WI38 (cell line): ENCODE data around the gene TYSND1.

Source experiments
- H3K4me3 ChIP-seq: 2 replicates; pipeline ENCODE4 v1.5.1; 2011; ENCODE audit warnings: low read depth, mild to moderate bottlenecking, control low read depth, low read length
- CTCF ChIP-seq: IDR thresholded peaks from 2 replicates; pipeline ENCODE4 v1.5.1; 2012; ENCODE audit warnings: low read depth, mild to moderate bottlenecking, control low read depth, low read length

The TYSND1 gene

GRCh38 chr10:70115948-70116682 lies 30.4 kb downstream of the TYSND1 start:
- H3K4me3 ChIP-seq, result no peak overlapping the region
- TF ChIP-seq CTCF, result peak; percentile 84

DNA sequence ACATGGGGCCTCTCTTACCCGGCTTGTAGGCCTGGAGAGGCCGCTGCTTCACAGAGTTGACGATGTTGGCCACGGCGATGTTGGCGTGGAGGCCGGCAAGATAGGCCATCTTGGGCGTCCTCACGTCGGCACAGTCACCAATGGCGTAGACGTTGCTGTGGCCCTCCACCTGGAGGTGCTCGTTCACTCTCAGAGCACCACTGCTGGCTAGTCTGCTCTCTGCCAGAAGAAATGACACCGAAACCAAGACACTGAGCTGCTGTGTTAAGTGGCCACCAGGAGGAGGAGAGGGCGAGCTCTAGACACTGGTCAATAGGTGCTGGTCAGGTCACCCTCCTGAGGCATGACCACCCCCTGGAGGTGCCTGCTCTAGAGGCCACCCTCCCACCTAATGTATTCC lies 31.6 kb downstream of the TYSND1 start:
- H3K4me3 ChIP-seq, result no peak overlapping the region
- TF ChIP-seq CTCF, result no peak

DNA sequence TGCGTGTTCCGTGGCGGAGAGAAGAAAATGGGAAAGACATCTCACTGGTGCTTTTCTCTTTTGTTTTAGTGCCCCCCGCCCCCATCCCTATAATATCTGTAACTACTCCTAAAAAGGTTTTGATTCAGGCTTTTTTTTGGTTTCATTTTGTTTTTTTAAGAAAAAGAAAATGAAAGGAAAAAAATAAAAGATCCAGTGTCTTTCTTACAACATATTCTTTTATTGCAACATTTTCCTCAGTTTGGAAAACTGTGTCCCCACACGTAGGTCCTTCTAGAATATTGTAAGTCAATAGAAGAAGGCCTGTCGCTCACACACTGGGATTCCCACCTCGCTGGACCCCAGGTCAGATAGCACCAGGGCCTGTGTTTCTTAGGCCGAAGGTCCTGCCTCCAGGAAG lies 34.4 kb downstream of the TYSND1 start:
- H3K4me3 ChIP-seq, result no peak overlapping the region
- TF ChIP-seq CTCF, result no peak

DNA sequence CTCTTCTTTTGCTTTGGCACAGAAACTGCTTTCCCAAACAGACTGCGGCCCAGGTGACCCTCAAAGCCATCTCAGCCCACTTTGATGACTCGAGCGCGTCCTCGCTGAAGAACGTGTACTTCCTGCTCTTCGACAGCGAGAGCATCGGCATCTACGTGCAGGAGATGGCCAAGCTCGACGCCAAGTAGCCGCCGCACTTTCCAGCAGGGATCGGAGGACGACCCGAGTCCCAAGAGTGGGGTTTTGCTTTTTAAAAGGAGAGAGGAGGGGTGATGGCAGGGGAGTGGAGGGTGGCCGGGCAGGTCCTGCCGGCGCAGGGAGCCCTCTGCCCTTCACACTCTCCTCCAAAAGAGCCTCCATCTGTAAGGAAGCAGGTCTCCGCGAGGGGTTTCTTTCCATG lies 35.0 kb downstream of the TYSND1 start:
- H3K4me3 ChIP-seq, result no peak overlapping the region
- no peak for TF ChIP-seq CTCF

- TF ChIP-seq CTCF, result no peak
Measured at GRCh38 chr10:70109064-70109729, 37.3 kb downstream of the TYSND1 start.

DNA sequence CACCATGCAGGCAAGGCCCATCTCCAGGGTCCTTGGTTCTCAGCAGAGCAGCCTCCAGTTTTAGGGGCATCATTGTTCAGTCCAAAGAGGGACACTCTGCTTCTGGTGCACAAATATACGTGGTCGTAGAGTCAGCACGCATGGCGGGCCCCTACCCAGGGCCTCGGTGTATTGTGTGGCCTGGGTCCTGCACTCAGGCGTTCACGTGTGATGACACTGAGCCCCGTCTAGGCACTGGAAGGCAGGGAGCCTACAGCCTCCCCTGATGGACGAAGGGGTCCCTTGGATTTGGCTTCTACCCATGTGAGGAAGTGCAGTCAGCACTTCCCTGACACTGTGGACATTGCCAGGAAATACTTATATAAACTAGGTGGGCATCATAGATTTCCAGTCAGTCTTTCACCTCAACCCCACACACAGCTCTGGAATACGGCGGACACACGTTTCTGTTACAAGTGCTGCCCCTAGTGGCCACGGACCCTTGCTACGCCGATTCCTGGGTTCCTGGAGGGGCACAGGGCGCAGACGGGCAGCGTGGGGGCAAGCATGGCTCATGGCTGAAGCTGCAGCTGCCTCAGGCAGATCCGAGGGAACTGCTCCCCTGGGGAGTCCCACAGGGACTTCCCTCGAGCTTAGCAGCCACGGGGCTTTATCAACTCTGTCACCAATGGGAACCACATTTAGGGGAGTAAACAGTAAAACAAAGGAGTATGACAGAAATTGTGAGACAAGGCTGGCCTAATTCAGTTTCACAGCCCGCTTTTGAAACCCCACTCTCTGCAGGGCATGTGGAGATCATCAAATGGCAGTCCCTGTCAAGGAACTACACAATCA lies 39.3 kb downstream of the TYSND1 start:
- peak; percentile 20; the same call in 1 of the 2 replicates for TF ChIP-seq CTCF

More at GRCh38 chr10:70109064-70109729, 37.3 kb downstream of the TYSND1 start:
- no peak overlapping the region for H3K4me3 ChIP-seq

More for the DNA sequence above, 39.3 kb downstream of the TYSND1 start:
- H3K4me3 ChIP-seq, result no peak overlapping the region
